ENCODE measurements around the gene SYCP3. TPM values are rescaled to one million over a fixed set of nuclear protein-coding genes. Genes with fewer than 3 reads are reported as not detected.

Gene SYCP3
- total RNA-seq, 1 experiment from 2014 or later = 0.31 TPM

GRCh38 chr12:101740566-101740965 lies 1.3 kb upstream of the SYCP3 start:
- H3K9me3 Mint-ChIP-seq = no peaks in the 10 kb centered on the region
- H3T11ph ChIP-seq (ENCODE audit: low read length) = no peak overlapping the region
- H2AK5ac ChIP-seq (ENCODE audit: insufficient read length, low read length) = no peak overlapping the region
- DNase-seq = no peak
- no peak for TF ChIP-seq CTCF (conservative IDR thresholded peaks at IDR 0.05)
- no peaks in the 10 kb centered on the region for H4K20me1 ChIP-seq (ENCODE audit: control insufficient read depth, insufficient read depth, insufficient read length)
- no peaks in the 10 kb centered on the region for H3K4me1 ChIP-seq (ENCODE audit: insufficient read depth, low read length)
- H3K14ac ChIP-seq (ENCODE audit: insufficient read depth, low read length) = no peak overlapping the region
- no peak overlapping the region for H2AFZ ChIP-seq (ENCODE audit: low read length)
- no peak overlapping the region for H2BK15ac ChIP-seq (ENCODE audit: low read depth, low read length)
- H3K36me3 Mint-ChIP-seq (ENCODE audit: insufficient read depth in 1 of 3, low read depth in 3 of 3) = peaks cover 0 to 21% (median 17%) of the 10 kb centered on the region in 3 experiments; a peak in 5 of 7 replicates
- no peak overlapping the region for H3K27ac Mint-ChIP-seq
- H3K4ac ChIP-seq (ENCODE audit: low read depth, low read length) = no peak overlapping the region
- H2BK5ac ChIP-seq (ENCODE audit: insufficient read length, low read length) = no peak overlapping the region
- no peak overlapping the region for H3K56ac ChIP-seq (ENCODE audit: insufficient read length, low read depth, low read length)
- no peak overlapping the region for H2BK20ac ChIP-seq (ENCODE audit: low read depth, low read length, poor library complexity, severe bottlenecking)
- H3K18ac ChIP-seq (ENCODE audit: insufficient read length, low read depth, low read length) = no peak overlapping the region
- no peak overlapping the region for H3K4me2 ChIP-seq (ENCODE audit: insufficient read depth, insufficient read length, low read length)
- no peak overlapping the region for H2BK120ac ChIP-seq (ENCODE audit: low read depth, low read length, poor library complexity, severe bottlenecking)
- no peak overlapping the region for H3K27ac ChIP-seq (ENCODE audit: insufficient read length, low read depth, low read length)
- H4K91ac ChIP-seq (ENCODE audit: insufficient read length, low read depth, low read length) = no peak overlapping the region
- H3K23me2 ChIP-seq (ENCODE audit: insufficient read length, low read depth, low read length, poor library complexity, severe bottlenecking) = no peaks in the 10 kb centered on the region
- H3K4me1 Mint-ChIP-seq = no peaks in the 10 kb centered on the region
- no peak overlapping the region for H4K8ac ChIP-seq (replicated peaks; ENCODE audit: insufficient read length, low read depth, low read length)
- H3K9me3 ChIP-seq (ENCODE audit: control insufficient read depth, low read depth, low read length) = no peaks in the 10 kb centered on the region
- no peaks in the 10 kb centered on the region for H3K79me2 ChIP-seq (ENCODE audit: insufficient read depth, low read length)
- H3K27me3 ChIP-seq (ENCODE audit: insufficient read depth, low read length) = no peaks in the 10 kb centered on the region
- no peak overlapping the region for H3K4me3 Mint-ChIP-seq
- H2BK12ac ChIP-seq (ENCODE audit: insufficient read length, low read depth, low read length) = no peak overlapping the region
- no peak overlapping the region for H3K23ac ChIP-seq (ENCODE audit: insufficient read length, low read depth, low read length)
- H3K79me1 ChIP-seq (ENCODE audit: insufficient read depth, low read depth, low read length, poor library complexity, severe bottlenecking) = no peaks in the 10 kb centered on the region
- WGBS (ENCODE audit: extremely low coverage, insufficient read length, low lambda C conversion rate) = no CpG with 5 or more reads among the region's 5 CpGs
- H3K27me3 Mint-ChIP-seq (ENCODE audit: low read depth) = no peaks in the 10 kb centered on the region
- H4K5ac ChIP-seq (ENCODE audit: insufficient read length, low read depth, low read length) = no peak overlapping the region
- H3K9ac ChIP-seq (ENCODE audit: extremely low read depth, insufficient read length, low read length) = no peak overlapping the region
